Gastrocnemius medialis (tissue), 4 donors: ENCODE measurements around the gene FOSL2.

Source experiments
- POLR2A ChIP-seq, 2 donors: fragments of 450-650 bp; IDR thresholded peaks; one replicate each; pipeline ENCODE4 v1.6.1; 2017; ENCODE audit warnings: antibody characterized with exemption in 2 of 2, mild to moderate bottlenecking in 2 of 2, moderate library complexity in 2 of 2
- TF ChIP-seq, protein P1 (sequence below), 5 experiments: fragments of 450-650 bp in 3 of 5; fragments of 200-600 bp in 2 of 5; sonication (generic) in 2 of 5; IDR thresholded peaks in 4 of 5; conservative IDR thresholded peaks in 1 of 5; 1 replicate in 4 of 5; 2 replicates in 1 of 5; pipeline ENCODE4 v1.5.1; 2016 to 2019; ENCODE audit warnings: antibody characterized with exemption in 5 of 5, mild to moderate bottlenecking in 3 of 5, moderate library complexity in 3 of 5

GRCh38 chr2:28357948-28358667 lies 34.5 kb upstream of the FOSL2 start:
- TF ChIP-seq, protein P1, sequence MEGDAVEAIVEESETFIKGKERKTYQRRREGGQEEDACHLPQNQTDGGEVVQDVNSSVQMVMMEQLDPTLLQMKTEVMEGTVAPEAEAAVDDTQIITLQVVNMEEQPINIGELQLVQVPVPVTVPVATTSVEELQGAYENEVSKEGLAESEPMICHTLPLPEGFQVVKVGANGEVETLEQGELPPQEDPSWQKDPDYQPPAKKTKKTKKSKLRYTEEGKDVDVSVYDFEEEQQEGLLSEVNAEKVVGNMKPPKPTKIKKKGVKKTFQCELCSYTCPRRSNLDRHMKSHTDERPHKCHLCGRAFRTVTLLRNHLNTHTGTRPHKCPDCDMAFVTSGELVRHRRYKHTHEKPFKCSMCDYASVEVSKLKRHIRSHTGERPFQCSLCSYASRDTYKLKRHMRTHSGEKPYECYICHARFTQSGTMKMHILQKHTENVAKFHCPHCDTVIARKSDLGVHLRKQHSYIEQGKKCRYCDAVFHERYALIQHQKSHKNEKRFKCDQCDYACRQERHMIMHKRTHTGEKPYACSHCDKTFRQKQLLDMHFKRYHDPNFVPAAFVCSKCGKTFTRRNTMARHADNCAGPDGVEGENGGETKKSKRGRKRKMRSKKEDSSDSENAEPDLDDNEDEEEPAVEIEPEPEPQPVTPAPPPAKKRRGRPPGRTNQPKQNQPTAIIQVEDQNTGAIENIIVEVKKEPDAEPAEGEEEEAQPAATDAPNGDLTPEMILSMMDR (IDR thresholded peaks at IDR 0.05 in 4 of 5, conservative IDR thresholded peaks at IDR 0.05 in 1 of 5) = no peak
- no peak for TF ChIP-seq POLR2A (IDR thresholded peaks at IDR 0.05)
